H9 (cell line): ENCODE data around the gene TNNI3. TPM values are rescaled to one million over a fixed set of nuclear protein-coding genes. Genes with fewer than 3 reads are reported as not detected.

ENCODE experiments used
- DNase-seq: peaks from one replicate; pipeline ENCODE4 v3.0.0-alpha.2; 2017
- H2AFZ ChIP-seq: one replicate; pipeline ENCODE4 v1.6.1; 2013; ENCODE audit warnings: mild to moderate bottlenecking, low read length, control low read depth, moderate library complexity
- H2AK5ac ChIP-seq: 2 replicates; pipeline ENCODE4 v1.6.1; 2013; ENCODE audit warnings: low read length, control low read depth, mixed read lengths; ENCODE audit not compliant: insufficient read length
- H2BK120ac ChIP-seq: one replicate; pipeline ENCODE4 v1.6.1; 2013; ENCODE audit warnings: low read depth, mild to moderate bottlenecking, low read length, control low read depth, inconsistent platforms; ENCODE audit not compliant: poor library complexity, severe bottlenecking
- H2BK12ac ChIP-seq: 2 replicates; pipeline ENCODE4 v1.6.1; 2013; ENCODE audit warnings: low read length, control low read depth, mixed read lengths, low read depth; ENCODE audit not compliant: insufficient read length
- H2BK15ac ChIP-seq: 2 replicates; pipeline ENCODE4 v1.6.1; 2013; ENCODE audit warnings: low read depth, low read length, control low read depth
- H2BK20ac ChIP-seq: one replicate; pipeline ENCODE4 v1.6.1; 2013; ENCODE audit warnings: low read depth, mild to moderate bottlenecking, low read length, control low read depth, inconsistent platforms; ENCODE audit not compliant: poor library complexity, severe bottlenecking
- H2BK5ac ChIP-seq: 2 replicates; pipeline ENCODE4 v1.6.1; 2013; ENCODE audit warnings: low read length, control low read depth, mixed read lengths; ENCODE audit not compliant: insufficient read length
- H3K14ac ChIP-seq: 2 replicates; pipeline ENCODE4 v1.6.1; 2013; ENCODE audit warnings: low read length, control low read depth; ENCODE audit not compliant: insufficient read depth
- H3K18ac ChIP-seq: 2 replicates; pipeline ENCODE4 v1.6.1; 2013; ENCODE audit warnings: low read depth, mild to moderate bottlenecking, mixed read lengths, low read length, control low read depth; ENCODE audit not compliant: insufficient read length
- H3K23ac ChIP-seq: 2 replicates; pipeline ENCODE4 v1.6.1; 2013; ENCODE audit warnings: low read length, control low read depth, mixed read lengths, low read depth; ENCODE audit not compliant: insufficient read length
- H3K23me2 ChIP-seq: 2 replicates; pipeline ENCODE4 v1.6.1; 2013; ENCODE audit warnings: low read depth, mild to moderate bottlenecking, mixed read lengths, low read length, control low read depth; ENCODE audit not compliant: insufficient read length, poor library complexity, severe bottlenecking
- H3K27ac ChIP-seq: 2 replicates; pipeline ENCODE4 v1.5.1; 2013; ENCODE audit warnings: low read length, control low read depth, mixed read lengths, low read depth; ENCODE audit not compliant: insufficient read length
- H3K27me3 ChIP-seq: 2 replicates; pipeline ENCODE4 v1.6.1; 2013; ENCODE audit warnings: low read length, control low read depth, inconsistent platforms; ENCODE audit not compliant: insufficient read depth
- H3K4ac ChIP-seq: 2 replicates; pipeline ENCODE4 v1.6.1; 2013; ENCODE audit warnings: low read depth, mild to moderate bottlenecking, control low read depth, inconsistent platforms, low read length, moderate library complexity
- H3K4me1 ChIP-seq: 2 replicates; pipeline ENCODE4 v1.6.1; 2013; ENCODE audit warnings: low read length, control low read depth, inconsistent platforms; ENCODE audit not compliant: insufficient read depth
- H3K4me2 ChIP-seq: 2 replicates; pipeline ENCODE4 v1.6.1; 2013; ENCODE audit warnings: low read length, control low read depth, mixed read lengths; ENCODE audit not compliant: insufficient read length, insufficient read depth
- H3K56ac ChIP-seq: 2 replicates; pipeline ENCODE4 v1.6.1; 2013; ENCODE audit warnings: low read depth, mild to moderate bottlenecking, mixed read lengths, low read length, control low read depth; ENCODE audit not compliant: insufficient read length
- H3K79me1 ChIP-seq: 2 replicates; pipeline ENCODE4 v1.6.1; 2013; ENCODE audit warnings: low read depth, mild to moderate bottlenecking, moderate library complexity, low read length, control low read depth, inconsistent platforms; ENCODE audit not compliant: insufficient read depth, poor library complexity, severe bottlenecking
- H3K79me2 ChIP-seq: 2 replicates; pipeline ENCODE4 v1.6.1; 2013; ENCODE audit warnings: low read length, control low read depth, inconsistent platforms; ENCODE audit not compliant: insufficient read depth
- H3K9ac ChIP-seq: 2 replicates; pipeline ENCODE4 v1.6.1; 2013; ENCODE audit warnings: low read length, control low read depth, mixed read lengths; ENCODE audit not compliant: insufficient read length; ENCODE audit errors: extremely low read depth
- H3K9me3 ChIP-seq: one replicate; pipeline ENCODE4 v1.6.1; 2013; ENCODE audit warnings: low read depth, low read length, inconsistent platforms; ENCODE audit not compliant: control insufficient read depth
- H3T11ph ChIP-seq: one replicate; pipeline ENCODE4 v1.6.1; 2013; ENCODE audit warnings: mild to moderate bottlenecking, low read length, control low read depth, inconsistent platforms
- H4K20me1 ChIP-seq: one replicate; pipeline ENCODE4 v1.6.1; 2013; ENCODE audit not compliant: control insufficient read depth, insufficient read length, insufficient read depth
- H4K5ac ChIP-seq: 2 replicates; pipeline ENCODE4 v1.6.1; 2013; ENCODE audit warnings: low read depth, mild to moderate bottlenecking, mixed read lengths, low read length, control low read depth; ENCODE audit not compliant: insufficient read length
- H4K8ac ChIP-seq: replicated peaks from 2 replicates; pipeline ENCODE4 v1.6.1; 2013; ENCODE audit warnings: low read length, control low read depth, mixed read lengths, low read depth; ENCODE audit not compliant: insufficient read length
- H4K91ac ChIP-seq: 2 replicates; pipeline ENCODE4 v1.6.1; 2013; ENCODE audit warnings: low read depth, mild to moderate bottlenecking, moderate library complexity, mixed read lengths, low read length, control low read depth; ENCODE audit not compliant: insufficient read length
- H3K27ac Mint-ChIP-seq, 3 experiments: 2 replicates in 2 of 3; 3 replicates in 1 of 3; pipeline ENCODE4 v1.8.0; 2020 to 2021; ENCODE audit warnings: mixed read lengths in 3 of 3, mild to moderate bottlenecking in 1 of 3, moderate library complexity in 1 of 3
- H3K27me3 Mint-ChIP-seq: 2 replicates; pipeline ENCODE4 v1.8.0; 2021; ENCODE audit warnings: low read depth, mild to moderate bottlenecking, moderate library complexity, mixed read lengths
- H3K36me3 Mint-ChIP-seq, 3 experiments: 2 replicates in 2 of 3; 3 replicates in 1 of 3; pipeline ENCODE4 v1.8.0; 2020 to 2021; ENCODE audit warnings: low read depth in 3 of 3, mixed read lengths in 3 of 3; ENCODE audit not compliant: insufficient read depth in 1 of 3
- H3K4me1 Mint-ChIP-seq, 2 experiments: 2 replicates each; pipeline ENCODE4 v1.8.0; 2020; ENCODE audit warnings: mixed read lengths in 2 of 2
- H3K4me3 Mint-ChIP-seq, 2 experiments: 2 replicates in 1 of 2; 3 replicates in 1 of 2; pipeline ENCODE4 v1.8.0; 2020 to 2021; ENCODE audit warnings: mild to moderate bottlenecking in 2 of 2, mixed read lengths in 2 of 2, moderate library complexity in 1 of 2
- H3K9me3 Mint-ChIP-seq, 2 experiments: 2 replicates in 1 of 2; 3 replicates in 1 of 2; pipeline ENCODE4 v1.8.0; 2020; ENCODE audit warnings: mild to moderate bottlenecking in 2 of 2, mixed read lengths in 2 of 2, moderate library complexity in 1 of 2
- WGBS: extraction: QIAGEN DNeasy Blood & Tissue Kit; methylation state at CpG from one replicate; pipeline ENCODE4 v1.1.7; 2013; ENCODE audit warnings: missing lambda C conversion rate, low lambda C conversion rate, mixed read lengths; ENCODE audit not compliant: insufficient read length; ENCODE audit errors: extremely low coverage; 5-methylcytosine and 5-hydroxymethylcytosine counted together
- total RNA-seq: library from RNA; stranded (reverse); gene quantifications from 2 replicates; pipeline ENCODE4 v1.2.1, GENCODE V29; 2021
- TF ChIP-seq, protein P1 (sequence below): fragments of 200-600 bp; sonication (generic); conservative IDR thresholded peaks from 3 replicates; pipeline ENCODE4 v1.8.0; 2021; ENCODE audit warnings: antibody characterized with exemption, mild to moderate bottlenecking

The TNNI3 gene
- total RNA-seq, 1 experiment from 2014 or later = 36.9 TPM

DNA sequence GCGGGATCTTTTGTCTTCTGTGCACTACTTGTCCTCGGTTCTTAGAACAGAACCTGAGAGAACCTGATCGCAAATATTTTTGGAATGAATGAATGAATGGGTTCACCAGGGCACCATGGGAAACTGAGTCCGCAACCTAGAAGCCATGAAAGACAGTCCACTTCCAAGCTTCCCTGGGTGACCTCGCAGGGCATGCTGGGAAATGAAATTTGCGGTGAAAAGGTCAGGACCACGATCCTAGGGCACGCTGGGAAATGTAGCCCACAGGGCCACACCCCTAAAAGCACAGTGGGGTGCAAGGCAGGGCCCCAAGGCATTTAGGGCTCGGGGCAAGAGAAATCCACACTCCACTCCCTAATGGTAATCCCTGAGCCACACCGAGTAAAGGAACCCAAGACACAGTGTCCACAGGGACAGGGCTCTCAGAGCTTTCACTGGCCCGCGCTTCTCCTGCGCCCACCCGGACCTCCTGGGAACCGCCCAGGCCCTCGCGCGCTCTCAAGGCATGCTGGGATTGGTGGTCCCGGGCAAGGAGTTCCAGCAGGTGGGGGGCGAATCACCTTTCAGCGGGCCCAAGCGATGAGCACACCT is 39.0 kb downstream of the TNNI3 start:
- no CpG with 5 or more reads among the region's 22 CpGs for WGBS
- Histone ChIP-seq H3K4ac (no peak overlapping the region), H2BK12ac (no peak overlapping the region), H4K8ac (no peak overlapping the region), H3K9me3 (no peaks in the 10 kb centered on the region), H3K56ac (no peak overlapping the region), H3K14ac (no peak overlapping the region), H2BK20ac (no peak overlapping the region), H2BK5ac (no peak overlapping the region), H2AFZ (peak overlapping the region; percentile 41), H3K4me1 (no peaks in the 10 kb centered on the region), H3K4me2 (peak overlapping the region; percentile 35), H4K91ac (no peak overlapping the region), H4K5ac (no peak overlapping the region), H3K23ac (no peak overlapping the region), H3K27ac (no peak overlapping the region), H3K79me1 (peaks cover 5% of the 10 kb centered on the region), H2BK15ac (no peak overlapping the region), H3T11ph (no peak overlapping the region), H3K23me2 (peaks cover 15% of the 10 kb centered on the region), H2BK120ac (no peak overlapping the region), H3K9ac (peak overlapping the region; percentile 25), H3K18ac (no peak overlapping the region), H4K20me1 (peaks cover 3% of the 10 kb centered on the region), H3K79me2 (peaks cover 7% of the 10 kb centered on the region; the same call in 1 of the 2 replicates), H2AK5ac (no peak overlapping the region), H3K27me3 (no peaks in the 10 kb centered on the region)
- Mint-ChIP-seq H3K36me3 (no peaks in the 10 kb centered on the region), H3K27me3 (peaks cover 10% of the 10 kb centered on the region), H3K4me1 (peaks cover 21 to 28% of the 10 kb centered on the region in 2 experiments), H3K4me3 (peak overlapping the region; percentile 91 to 97), H3K27ac (peak overlapping the region; percentile 97 to 99 (median 98)), H3K9me3 (no peaks in the 10 kb centered on the region)
- TF ChIP-seq, protein P1, sequence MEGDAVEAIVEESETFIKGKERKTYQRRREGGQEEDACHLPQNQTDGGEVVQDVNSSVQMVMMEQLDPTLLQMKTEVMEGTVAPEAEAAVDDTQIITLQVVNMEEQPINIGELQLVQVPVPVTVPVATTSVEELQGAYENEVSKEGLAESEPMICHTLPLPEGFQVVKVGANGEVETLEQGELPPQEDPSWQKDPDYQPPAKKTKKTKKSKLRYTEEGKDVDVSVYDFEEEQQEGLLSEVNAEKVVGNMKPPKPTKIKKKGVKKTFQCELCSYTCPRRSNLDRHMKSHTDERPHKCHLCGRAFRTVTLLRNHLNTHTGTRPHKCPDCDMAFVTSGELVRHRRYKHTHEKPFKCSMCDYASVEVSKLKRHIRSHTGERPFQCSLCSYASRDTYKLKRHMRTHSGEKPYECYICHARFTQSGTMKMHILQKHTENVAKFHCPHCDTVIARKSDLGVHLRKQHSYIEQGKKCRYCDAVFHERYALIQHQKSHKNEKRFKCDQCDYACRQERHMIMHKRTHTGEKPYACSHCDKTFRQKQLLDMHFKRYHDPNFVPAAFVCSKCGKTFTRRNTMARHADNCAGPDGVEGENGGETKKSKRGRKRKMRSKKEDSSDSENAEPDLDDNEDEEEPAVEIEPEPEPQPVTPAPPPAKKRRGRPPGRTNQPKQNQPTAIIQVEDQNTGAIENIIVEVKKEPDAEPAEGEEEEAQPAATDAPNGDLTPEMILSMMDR = no peak
- peak; percentile 94 for DNase-seq
